GM13977 (cell line): Measurements from ENCODE around the gene MED13L.

ENCODE experiments used
- DNase-seq: peaks from one replicate; pipeline ENCODE4 v3.0.0; 2012; ENCODE audit warnings: low spot score
- CTCF ChIP-seq: IDR thresholded peaks from 2 replicates; pipeline ENCODE4 v1.5.1; 2012; ENCODE audit warnings: mild to moderate bottlenecking, control low read depth; ENCODE audit not compliant: insufficient read depth; ENCODE audit errors: extremely low read depth, missing control alignments
- in situ Hi-C: fragments of 300-500 bp; cut with MboI; formaldehyde crosslinking; loops from one replicate; pipeline ENCODE4 v1.12.0; 2022; ENCODE audit warnings: low sequenced_read_pairs, low pct_unique_long_range_greater_than_20kb, mixed read lengths, inconsistent platforms; ENCODE audit not compliant: unreplicated experiment

MED13L gene

GRCh38 chr12:115914122-115914521, 363.4 kb downstream of the MED13L start:
- TF ChIP-seq CTCF = no peak
- in situ Hi-C loops = loop anchor here (25.0 kb wide), 1 partner anchor 1277 kb away; no protein-coding TSS in a partner anchor
- no peak for DNase-seq

- no peak for DNase-seq
- in situ Hi-C loops = loop anchor here (25.0 kb wide), 1 partner anchor 1275 kb away; no protein-coding TSS in a partner anchor
- TF ChIP-seq CTCF = no peak
These were observed 365.1 kb downstream of the MED13L start for GRCh38 chr12:115912440-115912839.

GRCh38 chr12:115911360-115911759, 366.1 kb downstream of the MED13L start:
- no peak for DNase-seq
- no peak for TF ChIP-seq CTCF
- in situ Hi-C loops = loop anchor here (25.0 kb wide), 1 partner anchor 1274 kb away; no protein-coding TSS in a partner anchor

- TF ChIP-seq CTCF = no peak
- no peak for DNase-seq
- in situ Hi-C loops = loop anchor here (25.0 kb wide), 1 partner anchor 1273 kb away; no protein-coding TSS in a partner anchor
These were observed 367.4 kb downstream of the MED13L start for GRCh38 chr12:115910057-115910456.
